Activated naive CD8-positive, alpha-beta T cell treated with anti-CD3 and anti-CD28 coated beads, Interleukin-2, amount 10 ng/mL, durations not matched to agents 7 days and 5 days (primary cell): Measurements from ENCODE around the gene FAM174B. TPM values are rescaled to one million over a fixed set of nuclear protein-coding genes. Genes with fewer than 3 reads are reported as not detected.

Experiments used
- ATAC-seq: fragments of 150-1000 bp; cut with Tn5 transposase; one replicate; pipeline ENCODE4 v1.10.0; 2021; ENCODE audit warnings: low read depth, moderate library complexity
- POLR2A ChIA-PET: fragments of 350-600 bp; sonication (Branson Sonifier 250); formaldehyde crosslinking; loops from one replicate; lab custom pipeline; 2021; ENCODE audit warnings: antibody characterized with exemption; lab: Charles Lee
- DNase-seq: peaks from one replicate; pipeline ENCODE4 v3.0.0; 2021
- H3K27ac Mint-ChIP-seq: one replicate; pipeline ENCODE4 v1.8.0; 2022; ENCODE audit warnings: mild to moderate bottlenecking, mixed read lengths
- H3K27me3 Mint-ChIP-seq: one replicate; pipeline ENCODE4 v1.8.0; 2022; ENCODE audit warnings: mild to moderate bottlenecking, moderate library complexity, mixed read lengths
- H3K36me3 Mint-ChIP-seq: one replicate; pipeline ENCODE4 v1.8.0; 2021; ENCODE audit warnings: mild to moderate bottlenecking, mixed read lengths
- H3K4me1 Mint-ChIP-seq: one replicate; pipeline ENCODE4 v1.8.0; 2021; ENCODE audit warnings: mixed read lengths
- H3K4me3 Mint-ChIP-seq: one replicate; pipeline ENCODE4 v1.8.0; 2022; ENCODE audit warnings: mild to moderate bottlenecking, moderate library complexity, mixed read lengths
- H3K9me3 Mint-ChIP-seq: one replicate; pipeline ENCODE4 v1.8.0; 2021; ENCODE audit warnings: mixed read lengths
- total RNA-seq, 2 experiments: library from RNA; stranded (reverse); gene quantifications; one replicate each; pipeline ENCODE4 v1.2.3, GENCODE V29; 2021

Gene FAM174B
- total RNA-seq, 2 experiments from 2014 or later: 1.4 to 1.9 TPM

DNA sequence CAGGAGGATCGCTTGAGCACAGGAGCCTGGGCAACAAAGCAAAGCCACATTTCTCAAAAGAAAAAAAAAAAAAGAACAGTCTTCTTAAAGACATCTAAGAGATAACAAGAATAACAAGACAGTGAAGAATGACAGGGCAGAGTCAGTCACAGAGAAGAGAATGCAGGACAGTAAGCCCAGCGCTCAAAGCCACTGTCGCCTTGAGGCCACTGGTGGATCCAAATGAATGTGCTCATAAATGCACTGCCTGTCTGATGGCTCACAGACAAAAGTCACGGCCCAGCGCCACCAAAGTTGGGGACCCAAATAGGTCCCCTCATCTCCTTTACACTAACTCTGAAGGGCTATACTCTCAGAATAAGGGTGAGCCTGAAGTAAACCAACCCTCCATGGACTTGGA, 52.3 kb downstream of the FAM174B start:
- DNase-seq (no peak), ATAC-seq (no peak)
- no peaks in the 10 kb centered on the region for H3K9me3 Mint-ChIP-seq
- H3K27me3 Mint-ChIP-seq: peaks cover 3% of the 10 kb centered on the region
- peaks cover 2% of the 10 kb centered on the region for H3K4me1 Mint-ChIP-seq
- POLR2A ChIA-PET: no interaction called here
- H3K36me3 Mint-ChIP-seq: no peaks in the 10 kb centered on the region
- H3K4me3 Mint-ChIP-seq: no peak overlapping the region
- H3K27ac Mint-ChIP-seq: no peak overlapping the region

DNA sequence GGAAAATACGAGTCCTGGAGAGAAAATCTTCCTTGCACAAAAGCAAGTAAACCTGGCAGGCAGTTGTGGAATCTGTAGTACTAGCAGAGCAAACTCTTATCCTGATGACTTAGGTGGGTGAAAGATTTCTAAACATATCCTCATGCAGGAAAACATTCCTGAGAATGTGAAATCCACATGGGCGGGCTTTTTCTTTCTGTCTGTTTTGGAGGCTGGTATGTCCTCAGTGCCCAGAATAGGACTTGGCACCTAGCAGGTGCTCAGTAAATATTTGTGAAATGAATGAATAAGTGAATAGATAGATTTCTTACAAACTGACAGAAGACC, 53.3 kb downstream of the FAM174B start:
- H3K4me1 Mint-ChIP-seq: peaks cover 2% of the 10 kb centered on the region
- no peak overlapping the region for H3K27ac Mint-ChIP-seq
- H3K27me3 Mint-ChIP-seq: peaks cover 3% of the 10 kb centered on the region
- no peaks in the 10 kb centered on the region for H3K36me3 Mint-ChIP-seq
- POLR2A ChIA-PET: no interaction called here
- H3K9me3 Mint-ChIP-seq: no peaks in the 10 kb centered on the region
- H3K4me3 Mint-ChIP-seq: no peak overlapping the region
- ATAC-seq: no peak
- DNase-seq: no peak

DNA sequence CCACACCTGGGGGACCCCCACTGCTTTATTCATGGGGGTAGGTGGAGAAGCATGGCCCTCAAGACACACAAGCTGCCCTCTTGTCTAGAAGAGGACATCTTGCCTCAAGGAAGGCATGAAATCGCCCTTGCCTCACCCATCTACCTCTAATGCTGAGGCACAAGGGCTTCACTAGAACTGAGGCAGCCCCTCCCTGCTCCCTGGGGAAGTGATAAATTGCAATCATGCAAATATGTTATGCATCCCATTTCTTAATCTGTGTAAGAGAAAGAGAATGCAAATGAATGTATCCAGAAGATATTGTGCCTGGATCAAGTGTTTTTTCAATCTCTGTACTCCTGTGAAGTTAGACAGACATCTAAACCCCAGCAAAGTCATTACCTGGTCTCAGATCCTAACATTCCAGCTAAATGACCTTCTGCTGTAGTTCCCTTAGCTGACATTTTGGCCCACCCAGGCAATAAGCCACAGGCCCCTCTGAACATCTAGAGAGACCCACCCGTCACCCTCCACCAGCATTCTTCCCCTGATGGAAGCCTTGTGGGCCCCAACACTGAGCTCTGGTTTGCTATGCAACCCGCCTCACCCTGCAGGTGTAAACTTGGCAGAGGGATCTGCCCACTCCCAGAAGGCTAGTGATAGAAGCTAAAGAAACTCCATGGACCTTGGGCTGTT, 53.8 kb downstream of the FAM174B start:
- no peak overlapping the region for H3K4me3 Mint-ChIP-seq

DNA sequence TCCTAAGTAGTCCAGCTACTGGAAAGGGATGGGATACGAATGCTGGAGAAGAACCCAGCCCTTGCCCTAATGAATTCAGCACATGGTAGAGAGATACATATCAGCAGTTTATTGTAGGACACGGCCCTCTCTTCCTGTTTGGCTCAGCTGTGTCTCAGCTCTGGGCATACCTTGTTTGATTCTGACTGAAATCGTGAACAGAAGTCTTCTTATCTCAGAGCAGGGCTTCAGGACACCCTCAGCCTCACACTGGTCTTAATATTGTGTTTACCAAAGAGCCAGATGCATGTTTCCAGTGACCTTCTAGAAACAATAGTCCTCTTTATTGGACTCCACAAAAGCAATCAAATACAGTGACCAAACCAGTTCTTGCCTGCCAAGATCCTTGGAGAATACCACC, 54.7 kb downstream of the FAM174B start:
- Mint-ChIP-seq H3K27me3 (peaks cover 3% of the 10 kb centered on the region), H3K4me3 (no peak overlapping the region), H3K9me3 (no peaks in the 10 kb centered on the region), H3K4me1 (peaks cover 2% of the 10 kb centered on the region), H3K27ac (no peak overlapping the region), H3K36me3 (no peaks in the 10 kb centered on the region)
- ATAC-seq (no peak), DNase-seq (no peak)
- POLR2A ChIA-PET: no interaction called here

More for the DNA sequence above, 53.8 kb downstream of the FAM174B start:
- H3K27ac Mint-ChIP-seq: no peak overlapping the region
- no peaks in the 10 kb centered on the region for H3K36me3 Mint-ChIP-seq
- no peak for ATAC-seq
- POLR2A ChIA-PET: no interaction called here
- H3K4me1 Mint-ChIP-seq: peaks cover 2% of the 10 kb centered on the region
- H3K9me3 Mint-ChIP-seq: no peaks in the 10 kb centered on the region
- peaks cover 3% of the 10 kb centered on the region for H3K27me3 Mint-ChIP-seq
- DNase-seq: no peak

DNA sequence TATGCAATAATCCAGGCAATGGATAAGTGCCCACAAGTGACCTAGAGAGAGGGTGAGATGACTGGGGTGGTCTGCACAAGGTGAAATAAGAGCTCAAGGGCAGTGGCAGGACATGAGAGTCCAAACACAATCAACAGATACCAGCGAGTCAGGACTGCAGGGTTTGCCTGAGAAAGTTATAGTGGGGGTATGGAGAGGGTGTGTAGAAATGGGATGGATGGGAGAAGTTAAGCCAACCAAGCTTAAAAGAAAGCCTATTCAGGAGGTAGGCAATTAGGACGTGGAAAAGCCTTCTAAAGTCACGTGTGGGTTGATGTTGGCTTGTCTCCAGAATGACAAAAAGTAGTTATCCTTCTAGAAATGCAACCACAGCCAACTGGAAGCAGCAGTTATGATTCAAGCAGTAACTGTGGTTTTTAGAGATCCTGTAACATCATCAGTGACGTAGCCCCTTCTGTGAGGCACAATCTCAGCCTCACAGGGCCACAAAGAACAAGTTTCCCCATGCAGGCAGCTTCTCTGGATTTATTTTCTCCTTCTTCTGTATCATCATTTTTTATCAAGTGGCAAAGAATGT, 56.1 kb downstream of the FAM174B start:
- no peaks in the 10 kb centered on the region for H3K9me3 Mint-ChIP-seq
- H3K4me1 Mint-ChIP-seq: peaks cover 2% of the 10 kb centered on the region
- POLR2A ChIA-PET: no interaction called here
- no peaks in the 10 kb centered on the region for H3K36me3 Mint-ChIP-seq
- no peak for DNase-seq
- peaks cover 8% of the 10 kb centered on the region for H3K27me3 Mint-ChIP-seq
- no peak for ATAC-seq
- H3K27ac Mint-ChIP-seq: no peak overlapping the region
- no peak overlapping the region for H3K4me3 Mint-ChIP-seq

DNA sequence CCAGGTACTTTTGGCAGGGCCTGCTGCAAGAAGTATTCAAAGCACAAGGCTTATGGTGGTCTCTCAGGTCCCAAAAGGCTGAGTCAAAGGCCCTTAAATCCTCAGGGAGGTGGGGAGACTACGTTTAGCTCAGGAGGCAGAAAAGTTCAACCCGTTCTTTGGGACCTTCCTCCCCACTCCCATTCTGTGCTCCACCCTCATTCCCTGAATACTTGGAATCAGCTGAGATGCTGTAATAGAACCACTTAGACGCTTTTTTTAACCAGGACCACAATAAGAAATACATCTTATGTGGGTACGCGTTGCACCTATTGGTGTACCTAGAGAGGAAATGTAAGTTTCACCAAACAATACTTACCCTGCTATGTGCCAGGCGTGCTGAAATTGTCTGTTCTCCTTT, 58.0 kb downstream of the FAM174B start:
- Mint-ChIP-seq H3K27ac (no peak overlapping the region), H3K9me3 (no peaks in the 10 kb centered on the region), H3K4me3 (no peak overlapping the region), H3K4me1 (peaks cover 2% of the 10 kb centered on the region), H3K36me3 (no peaks in the 10 kb centered on the region), H3K27me3 (peaks cover 16% of the 10 kb centered on the region)
- POLR2A ChIA-PET: no interaction called here
- no peak for DNase-seq
- ATAC-seq: no peak

GRCh38 chr15:92596623-92597022, 59.0 kb downstream of the FAM174B start:
- Mint-ChIP-seq H3K27ac (no peak overlapping the region), H3K9me3 (no peaks in the 10 kb centered on the region), H3K4me1 (peaks cover 2% of the 10 kb centered on the region), H3K27me3 (peaks cover 16% of the 10 kb centered on the region), H3K4me3 (no peak overlapping the region), H3K36me3 (no peaks in the 10 kb centered on the region)
- POLR2A ChIA-PET: no interaction called here
- no peak for ATAC-seq
- DNase-seq: no peak

- peaks cover 20% of the 10 kb centered on the region for H3K27me3 Mint-ChIP-seq
- POLR2A ChIA-PET: no interaction called here
- no peak for DNase-seq
- no peaks in the 10 kb centered on the region for H3K36me3 Mint-ChIP-seq
- ATAC-seq: no peak
- peaks cover 2% of the 10 kb centered on the region for H3K4me1 Mint-ChIP-seq
- no peaks in the 10 kb centered on the region for H3K9me3 Mint-ChIP-seq
- H3K27ac Mint-ChIP-seq: no peak overlapping the region
- no peak overlapping the region for H3K4me3 Mint-ChIP-seq
These were observed 59.8 kb downstream of the FAM174B start for GRCh38 chr15:92595506-92596381.

GRCh38 chr15:92591275-92591674, 64.3 kb downstream of the FAM174B start:
- DNase-seq (no peak), ATAC-seq (no peak)
- Mint-ChIP-seq H3K9me3 (no peaks in the 10 kb centered on the region), H3K4me1 (no peaks in the 10 kb centered on the region), H3K4me3 (no peak overlapping the region), H3K36me3 (no peaks in the 10 kb centered on the region), H3K27me3 (peaks cover 20% of the 10 kb centered on the region), H3K27ac (no peak overlapping the region)
- POLR2A ChIA-PET: no interaction called here

GRCh38 chr15:92586966-92587365, 68.6 kb downstream of the FAM174B start:
- H3K9me3 Mint-ChIP-seq: no peaks in the 10 kb centered on the region
- no peak overlapping the region for H3K4me3 Mint-ChIP-seq
- ATAC-seq: no peak
- POLR2A ChIA-PET: no interaction called here
- no peak overlapping the region for H3K27ac Mint-ChIP-seq
- no peak for DNase-seq
- H3K4me1 Mint-ChIP-seq: no peaks in the 10 kb centered on the region
- H3K27me3 Mint-ChIP-seq: peaks cover 5% of the 10 kb centered on the region
- no peaks in the 10 kb centered on the region for H3K36me3 Mint-ChIP-seq

GRCh38 chr15:92586383-92586942, 69.1 kb downstream of the FAM174B start:
- H3K36me3 Mint-ChIP-seq: no peaks in the 10 kb centered on the region
- POLR2A ChIA-PET: no interaction called here
- H3K4me1 Mint-ChIP-seq: no peaks in the 10 kb centered on the region
- no peak overlapping the region for H3K27ac Mint-ChIP-seq
- no peaks in the 10 kb centered on the region for H3K9me3 Mint-ChIP-seq
- no peak for ATAC-seq
- H3K27me3 Mint-ChIP-seq: peaks cover 5% of the 10 kb centered on the region
- DNase-seq: no peak
- no peak overlapping the region for H3K4me3 Mint-ChIP-seq

DNA sequence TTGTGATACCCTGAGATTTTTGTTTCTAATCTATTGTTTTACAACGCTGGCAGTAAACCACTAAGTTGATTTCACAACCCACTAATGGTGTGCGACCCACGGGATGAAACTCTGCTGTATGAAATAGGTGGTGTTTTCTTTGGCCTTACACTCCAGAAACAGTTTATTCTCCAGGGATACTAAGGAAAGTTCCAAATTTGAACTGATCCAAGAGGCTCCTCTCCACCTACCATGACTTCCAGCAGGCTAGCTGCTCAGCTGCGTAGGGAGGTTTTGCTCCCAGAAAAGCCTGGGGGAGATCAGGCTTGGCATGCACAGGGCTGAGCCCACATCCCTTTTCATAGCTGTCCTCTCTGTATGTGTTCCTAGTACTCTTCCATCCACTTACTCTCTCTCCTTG, 71.5 kb downstream of the FAM174B start:
- Mint-ChIP-seq H3K4me3 (no peak overlapping the region), H3K9me3 (no peaks in the 10 kb centered on the region), H3K4me1 (no peaks in the 10 kb centered on the region), H3K27ac (no peak overlapping the region), H3K36me3 (no peaks in the 10 kb centered on the region), H3K27me3 (peaks cover 2% of the 10 kb centered on the region)
- DNase-seq (no peak), ATAC-seq (no peak)
- POLR2A ChIA-PET: no interaction called here

GRCh38 chr15:92583096-92584034, 72.2 kb downstream of the FAM174B start:
- Mint-ChIP-seq H3K4me3 (no peak overlapping the region), H3K27me3 (peaks cover 2% of the 10 kb centered on the region), H3K27ac (no peak overlapping the region), H3K9me3 (no peaks in the 10 kb centered on the region), H3K36me3 (no peaks in the 10 kb centered on the region), H3K4me1 (no peaks in the 10 kb centered on the region)
- no peak for ATAC-seq
- POLR2A ChIA-PET: interaction anchor here (0.5 kb wide), 1 partner anchor 120 kb away, joined by 4 read pairs; no protein-coding TSS in a partner anchor
- DNase-seq: no peak
